A172 (cell line): Measurements from ENCODE around the gene C17orf107. TPM values are rescaled to one million over a fixed set of nuclear protein-coding genes. Genes with fewer than 3 reads are reported as not detected.
"Not testable (repeated sequence)": the region's sequence is repeated elsewhere in the genome, so short reads cannot be mapped to it uniquely, and the experiment has no call there.

Experiments
- DNase-seq: peaks from one replicate; pipeline ENCODE4 v3.0.0-alpha.2; 2015; ENCODE audit warnings: low spot score
- total RNA-seq: library from RNA; depleted of rRNA; stranded (reverse); fragments of >200 nt; shearing (Covaris generic); gene quantifications from 2 replicates; pipeline ENCODE4 v1.2.3, GENCODE V29; 2014; rRNA removed

C17orf107 gene
- 0.07 and 0.48 TPM in 2 replicates for total RNA-seq

DNA sequence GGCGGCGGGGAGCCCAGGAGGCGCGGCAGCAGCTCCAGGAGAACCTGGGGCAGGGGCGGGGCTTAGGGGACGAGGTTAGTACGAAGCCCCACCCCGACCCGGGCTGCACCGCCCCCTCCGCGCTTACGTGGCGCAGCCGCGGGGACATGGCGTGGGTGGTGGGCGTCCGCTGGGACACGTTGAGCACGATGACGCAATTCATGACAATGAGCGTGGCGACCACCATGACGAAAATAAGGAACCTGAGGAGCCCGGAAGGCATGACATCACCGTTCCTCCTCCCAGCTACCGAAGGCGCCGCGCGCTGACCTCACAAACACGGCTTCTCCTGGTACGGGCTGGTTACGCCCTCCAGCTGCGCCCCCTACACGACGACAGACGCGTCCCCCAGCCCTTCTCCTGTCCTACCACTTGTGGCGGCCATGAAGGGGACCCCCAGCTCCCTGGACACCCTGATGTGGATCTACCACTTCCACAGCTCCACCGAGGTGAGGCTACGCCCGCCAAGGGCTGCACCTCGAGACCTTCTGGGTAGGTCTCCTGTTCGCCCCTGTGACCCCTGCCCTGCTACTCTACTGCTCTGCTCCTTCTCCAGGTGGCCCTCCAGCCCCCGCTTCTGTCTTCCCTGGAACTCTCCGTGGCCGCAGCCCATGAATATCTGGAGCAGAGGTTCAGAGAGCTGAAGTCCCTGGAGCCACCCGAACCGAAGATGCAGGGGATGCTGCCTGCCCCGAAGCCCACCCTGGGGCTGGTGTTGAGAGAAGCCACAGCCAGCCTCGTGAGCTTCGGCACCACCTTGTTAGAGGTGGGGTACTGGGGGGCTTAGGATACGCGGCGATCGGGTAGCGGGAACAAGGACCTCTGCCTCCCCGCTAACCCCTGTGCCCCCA, at the start of gene C17orf107:
C17orf107 (plus strand) TSS at position 196 of the 890 bp plus-strand sequence; CDS start at position 423, 227 bp downstream.
- no peak for DNase-seq

DNA sequence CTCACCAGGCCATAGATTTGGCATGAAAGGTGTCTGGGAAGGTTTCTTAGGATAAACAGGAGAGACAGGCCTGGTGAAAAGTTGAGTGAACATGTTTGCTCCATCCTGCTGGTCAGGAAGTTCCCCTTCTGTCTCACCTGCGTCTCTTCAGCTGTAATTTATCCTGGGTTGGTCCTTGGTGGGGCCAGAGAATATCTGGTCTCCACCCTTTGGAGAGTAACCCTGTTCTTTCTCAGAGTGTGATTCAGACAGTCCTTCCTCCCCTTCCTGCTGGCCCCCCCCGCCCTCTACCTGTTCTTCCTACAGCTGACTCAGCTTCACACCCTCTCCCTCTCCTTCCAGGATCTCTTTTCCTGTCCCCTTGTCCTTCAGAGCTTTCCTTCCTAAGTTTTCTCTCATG, 49.1 kb upstream of the C17orf107 start:
- DNase-seq = peak; percentile 20

DNA sequence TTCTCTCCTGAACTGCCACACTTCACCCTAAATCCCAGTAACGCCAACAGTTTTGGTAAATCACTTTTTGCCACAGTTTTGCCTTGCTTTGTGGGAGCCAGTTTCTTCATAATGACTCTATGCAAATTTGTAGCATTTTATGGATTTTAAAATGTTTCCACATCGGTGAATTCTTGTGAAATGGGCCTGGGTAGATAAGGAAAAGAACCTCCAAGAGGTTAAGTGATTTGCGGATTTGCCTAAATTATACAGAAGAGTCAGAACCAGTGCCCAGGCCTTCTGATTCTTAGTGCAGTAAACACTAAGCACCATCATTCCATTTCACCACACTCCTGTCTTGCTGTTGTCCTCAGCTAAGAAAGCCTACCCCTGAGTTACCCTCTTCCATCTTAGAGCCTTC, 48.3 kb upstream of the C17orf107 start:
- no peak for DNase-seq

- DNase-seq = peak; percentile 30
These were observed 46.6 kb upstream of the C17orf107 start for GRCh38 chr17:4852567-4853207.

DNA sequence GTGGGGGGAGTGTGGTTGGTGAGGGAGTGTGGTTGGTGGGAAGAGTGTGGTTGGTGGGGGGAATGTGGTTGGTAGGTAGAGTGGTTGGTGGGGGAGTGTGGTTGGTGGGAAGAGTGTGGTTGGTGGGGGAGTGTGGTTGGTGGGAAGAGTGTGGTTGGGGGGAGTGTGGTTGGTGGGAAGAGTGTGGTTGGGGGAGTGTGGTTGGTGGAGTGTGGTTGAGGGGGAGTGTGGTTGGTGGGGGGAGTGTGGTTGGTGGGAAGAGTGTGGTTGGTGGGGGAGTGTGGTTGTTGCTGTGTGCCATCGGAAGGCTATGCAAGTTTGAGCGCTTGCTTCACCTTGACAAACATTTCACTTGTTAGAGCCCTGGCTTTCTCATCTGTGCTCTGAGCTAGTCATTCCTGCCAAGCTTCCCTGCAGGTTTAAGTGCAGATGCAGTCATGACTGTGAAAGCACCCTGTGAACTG, 46.1 kb upstream of the C17orf107 start:
- DNase-seq = no peak

DNA sequence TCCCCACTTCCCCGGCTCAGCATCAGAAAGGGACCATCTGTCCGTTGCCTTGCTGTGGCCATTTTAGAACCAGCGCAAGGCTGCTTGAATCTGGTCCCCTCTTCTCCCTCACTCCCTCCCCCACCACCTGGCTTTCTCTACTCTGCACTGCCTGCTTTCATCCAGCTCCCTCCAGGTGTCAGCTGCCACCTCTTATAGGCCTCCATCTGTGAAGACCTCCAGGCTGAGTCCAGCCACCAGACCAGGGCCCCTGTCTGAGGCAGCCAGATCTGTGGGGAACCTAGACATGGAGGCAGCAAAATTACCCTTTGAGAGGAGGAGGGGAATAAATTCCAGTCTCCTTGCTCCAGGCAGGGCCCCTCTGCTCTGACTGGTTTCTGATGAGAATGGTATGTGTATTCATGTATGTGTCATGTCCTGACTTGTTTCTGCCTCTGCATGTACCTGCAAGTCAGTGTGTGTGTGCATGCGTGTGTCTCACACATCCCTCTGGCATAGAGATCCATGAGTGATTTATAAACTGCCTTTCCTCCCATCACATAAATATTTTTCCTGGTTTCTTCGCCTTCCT, 45.1 kb upstream of the C17orf107 start:
- DNase-seq = no peak

DNA sequence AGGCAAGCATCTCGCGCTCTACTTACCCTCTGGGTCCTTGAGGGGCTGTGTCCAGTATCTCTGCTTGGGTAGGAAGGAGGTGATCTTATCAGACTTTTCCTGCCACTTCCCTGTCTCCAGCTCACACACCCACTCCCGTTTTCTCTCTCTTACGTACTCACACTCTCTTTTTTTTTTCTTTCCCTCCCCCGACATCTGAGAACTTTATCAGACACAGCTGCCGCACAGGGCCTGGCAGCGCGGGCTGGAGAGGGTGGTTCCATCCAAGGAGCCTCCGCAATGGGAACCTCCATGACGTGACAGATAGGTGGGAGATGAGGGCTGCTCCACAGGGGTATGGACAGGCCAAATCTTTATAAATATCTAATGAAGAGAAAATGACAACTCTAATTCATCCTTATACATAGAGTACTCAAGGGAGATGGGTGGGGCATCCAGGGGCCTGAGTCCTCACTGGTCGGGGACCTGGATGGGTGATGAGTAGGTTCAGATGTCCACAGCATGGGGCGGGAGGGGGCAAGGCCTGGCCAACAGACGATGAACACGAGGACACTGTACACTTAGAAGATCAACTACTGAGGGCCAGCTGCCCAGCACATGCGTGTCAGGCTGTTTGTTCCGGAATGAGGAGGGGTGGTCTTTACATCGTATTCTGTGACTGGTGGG, 42.9 kb upstream of the C17orf107 start:
- no peak for DNase-seq

DNA sequence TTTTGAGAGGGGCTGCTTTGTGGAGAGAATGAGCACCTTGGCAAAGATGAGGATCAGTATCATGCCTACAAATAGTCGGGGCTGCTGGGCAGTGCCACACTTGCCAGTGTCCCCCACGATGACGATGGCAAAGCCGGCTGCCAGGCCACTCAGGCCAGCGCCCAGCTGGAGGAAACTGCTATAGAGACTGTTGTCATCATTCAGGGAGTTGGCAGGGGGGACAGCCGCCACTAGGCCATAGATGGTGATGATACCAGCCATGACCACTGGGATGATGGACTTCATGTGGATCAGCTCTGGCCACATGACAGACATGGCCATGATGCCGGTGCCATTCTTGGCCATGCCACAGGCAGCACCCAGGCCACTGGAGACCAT, 42.4 kb upstream of the C17orf107 start:
- DNase-seq = no peak

- DNase-seq = not testable (repeated sequence)
These were observed 42.0 kb upstream of the C17orf107 start for GRCh38 chr17:4857347-4857746.

DNA sequence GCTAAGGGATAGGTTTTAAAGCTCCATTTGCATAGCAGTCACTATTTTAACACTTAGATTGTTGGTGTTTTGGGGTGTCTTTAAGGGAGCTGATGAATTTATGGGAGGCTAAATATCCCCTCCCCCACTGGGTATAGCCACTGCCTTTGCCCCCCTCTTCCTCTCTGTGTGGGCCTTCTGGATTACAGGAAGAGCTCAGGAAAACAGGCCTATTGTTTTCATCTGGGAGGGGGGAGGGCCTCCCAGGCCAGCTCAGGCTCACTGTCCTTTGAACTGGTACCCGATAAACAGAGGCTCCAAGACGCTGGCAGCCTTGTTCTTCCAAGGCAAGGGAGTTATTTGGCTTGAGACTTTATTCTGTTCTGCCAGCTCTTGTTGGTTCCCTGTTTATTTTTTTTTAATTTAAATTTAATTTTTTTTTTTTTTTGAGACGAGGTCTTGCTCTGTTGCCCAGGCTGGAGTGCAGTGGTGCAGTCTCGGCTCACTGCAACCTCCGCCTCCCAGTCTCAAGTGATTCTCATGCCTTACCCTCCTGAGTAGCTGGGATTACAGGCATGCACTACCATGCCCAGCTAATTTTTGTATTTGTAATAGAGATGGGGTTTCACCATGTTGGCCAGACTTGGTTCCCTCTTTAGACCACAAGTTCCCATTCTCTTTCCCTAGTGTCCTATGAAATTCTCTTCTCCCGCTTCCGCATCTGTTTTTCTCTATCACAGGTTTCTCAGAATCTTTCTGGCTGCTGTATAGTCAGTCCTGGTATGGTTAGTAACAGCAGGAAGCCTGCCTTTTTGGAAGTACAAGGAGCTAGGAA, 41.1 kb upstream of the C17orf107 start:
- no peak for DNase-seq

- DNase-seq = peak; percentile 54
These were observed 40.5 kb upstream of the C17orf107 start for GRCh38 chr17:4858882-4859260.

DNA sequence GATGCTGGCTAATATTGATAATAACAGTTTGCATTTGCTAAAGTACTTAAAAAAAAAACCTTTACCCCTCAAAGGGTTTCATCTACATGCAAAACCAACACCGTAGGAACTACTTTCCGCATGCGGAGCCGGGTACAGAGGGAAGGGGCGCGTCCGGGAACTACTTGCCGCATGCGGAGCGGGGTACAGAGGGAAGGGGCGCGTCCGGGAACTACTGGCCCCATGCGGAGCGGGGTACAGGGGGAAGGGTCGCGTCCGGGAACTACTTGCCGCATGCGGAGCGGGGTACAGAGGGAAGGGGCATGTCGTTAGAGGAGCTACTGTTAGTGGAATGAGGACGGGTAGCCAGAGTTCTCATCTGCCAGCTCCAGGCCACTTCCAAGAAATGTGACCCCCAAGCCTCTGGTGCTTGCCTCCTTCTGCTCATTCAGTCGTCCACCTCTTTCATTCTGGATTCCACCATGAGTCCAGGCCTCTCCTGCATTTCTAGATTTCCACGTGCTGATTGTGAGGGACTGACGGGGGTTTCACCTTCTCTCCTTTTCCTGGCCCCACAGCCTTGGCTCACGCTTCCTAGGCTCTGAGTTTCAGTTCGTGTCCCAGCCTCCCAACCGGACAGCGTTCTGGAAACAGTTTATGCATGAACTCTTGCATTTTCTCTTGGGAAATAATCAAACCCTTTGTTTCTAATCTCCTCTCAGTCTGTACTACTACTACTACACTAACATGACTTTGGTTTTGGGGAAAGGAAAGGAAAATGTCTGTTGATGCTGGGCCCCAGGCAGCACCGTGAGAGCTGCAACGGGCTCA, 39.3 kb upstream of the C17orf107 start:
- DNase-seq = no peak

DNA sequence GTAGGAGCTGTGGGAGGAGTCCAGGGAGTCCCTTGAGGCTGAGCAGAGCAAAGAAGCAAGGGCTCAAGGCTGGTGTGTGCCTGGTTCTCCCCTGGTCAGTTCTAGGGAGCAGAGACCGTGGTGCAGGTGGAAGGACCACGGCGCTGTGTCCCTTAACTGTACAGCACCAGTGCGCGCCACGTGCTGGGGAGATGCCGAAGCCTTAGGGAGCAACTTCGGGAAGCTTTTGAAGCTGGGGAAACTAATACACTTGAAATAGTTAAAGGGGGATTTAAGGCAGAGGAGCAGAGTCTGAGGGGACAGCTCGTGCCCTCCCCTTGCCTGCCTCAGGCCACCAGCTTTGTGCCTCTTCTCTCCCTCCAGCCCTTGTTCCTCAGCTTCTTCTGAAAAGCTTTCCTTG, 38.7 kb upstream of the C17orf107 start:
- DNase-seq = no peak

GRCh38 chr17:4861052-4861451, 38.3 kb upstream of the C17orf107 start:
- DNase-seq = no peak

GRCh38 chr17:4862720-4863119, 36.6 kb upstream of the C17orf107 start:
- no peak for DNase-seq

DNA sequence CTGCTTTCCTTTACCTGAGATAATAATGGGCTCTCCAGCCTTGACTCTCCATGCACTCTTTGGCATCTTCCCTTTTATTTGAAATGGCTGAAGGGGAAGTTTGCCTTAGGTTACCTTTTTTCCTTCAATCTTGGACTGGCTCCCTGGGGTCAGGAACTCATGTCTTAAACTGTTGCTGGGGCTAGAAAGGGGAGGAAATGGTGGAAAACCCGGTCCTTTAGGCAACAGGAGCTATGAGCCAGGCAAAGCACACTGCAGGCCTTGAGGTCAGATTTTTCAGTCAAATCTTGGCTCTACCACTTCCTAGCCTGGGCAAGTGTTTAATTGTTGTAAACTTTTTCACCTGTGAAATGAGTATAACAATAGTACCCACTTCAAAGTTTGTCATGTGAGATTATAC, 36.0 kb upstream of the C17orf107 start:
- DNase-seq = no peak

DNA sequence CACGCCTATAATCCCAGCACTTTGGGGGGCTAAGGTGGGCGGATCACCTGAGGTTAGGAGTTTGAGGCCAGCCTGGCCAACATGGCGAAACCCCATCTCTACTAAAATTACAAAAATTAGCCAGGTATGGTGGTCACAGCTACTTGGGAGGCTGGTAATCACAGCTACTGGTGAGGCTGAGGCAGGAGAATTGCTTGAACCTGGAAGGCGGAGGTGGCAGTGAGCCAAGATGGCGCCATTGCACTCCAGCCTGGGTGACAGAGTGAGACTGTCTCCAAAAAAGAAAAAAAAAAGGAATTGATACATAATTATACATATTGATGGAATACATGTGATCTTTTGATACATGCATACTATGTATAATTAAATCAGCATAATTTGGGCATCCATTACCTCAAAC, 31.8 kb upstream of the C17orf107 start:
- not testable (repeated sequence) for DNase-seq

GRCh38 chr17:4869058-4869998, 30.0 kb upstream of the C17orf107 start:
- not testable (repeated sequence) for DNase-seq

GRCh38 chr17:4870855-4871254, 28.5 kb upstream of the C17orf107 start:
- DNase-seq = no peak
